ENCODE data around the gene SSBP1.

DNA sequence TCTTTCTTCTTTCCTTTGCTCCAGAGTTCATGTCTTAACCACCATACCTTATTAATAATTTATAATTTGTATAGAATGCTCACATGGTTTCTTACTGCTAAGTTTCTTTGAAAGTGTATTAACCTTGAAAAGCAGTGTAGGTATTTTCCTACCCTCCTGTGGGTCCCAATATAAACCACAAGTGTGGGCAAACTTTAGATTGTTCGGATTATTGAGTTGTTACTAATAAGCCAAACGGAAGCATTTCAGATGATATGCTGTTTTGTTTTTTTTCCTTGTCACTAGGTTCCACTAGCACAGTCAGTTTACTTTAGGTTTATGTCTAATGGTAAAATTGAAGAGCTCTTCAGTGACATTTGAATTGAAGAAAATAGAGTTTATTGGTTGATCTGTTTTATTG lies 10.2 kb downstream of the SSBP1 start:
- TF ChIP-seq, protein P1, sequence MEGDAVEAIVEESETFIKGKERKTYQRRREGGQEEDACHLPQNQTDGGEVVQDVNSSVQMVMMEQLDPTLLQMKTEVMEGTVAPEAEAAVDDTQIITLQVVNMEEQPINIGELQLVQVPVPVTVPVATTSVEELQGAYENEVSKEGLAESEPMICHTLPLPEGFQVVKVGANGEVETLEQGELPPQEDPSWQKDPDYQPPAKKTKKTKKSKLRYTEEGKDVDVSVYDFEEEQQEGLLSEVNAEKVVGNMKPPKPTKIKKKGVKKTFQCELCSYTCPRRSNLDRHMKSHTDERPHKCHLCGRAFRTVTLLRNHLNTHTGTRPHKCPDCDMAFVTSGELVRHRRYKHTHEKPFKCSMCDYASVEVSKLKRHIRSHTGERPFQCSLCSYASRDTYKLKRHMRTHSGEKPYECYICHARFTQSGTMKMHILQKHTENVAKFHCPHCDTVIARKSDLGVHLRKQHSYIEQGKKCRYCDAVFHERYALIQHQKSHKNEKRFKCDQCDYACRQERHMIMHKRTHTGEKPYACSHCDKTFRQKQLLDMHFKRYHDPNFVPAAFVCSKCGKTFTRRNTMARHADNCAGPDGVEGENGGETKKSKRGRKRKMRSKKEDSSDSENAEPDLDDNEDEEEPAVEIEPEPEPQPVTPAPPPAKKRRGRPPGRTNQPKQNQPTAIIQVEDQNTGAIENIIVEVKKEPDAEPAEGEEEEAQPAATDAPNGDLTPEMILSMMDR (conservative IDR thresholded peaks at IDR 0.05): no peak
- TF ChIP-seq EZH2 (IDR thresholded peaks at IDR 0.05; ENCODE audit: low read depth): no peak
